Endometrial microvascular endothelial cells (primary cell): ENCODE results near the gene CHCHD6. TPM values are rescaled to one million over a fixed set of nuclear protein-coding genes. Genes with fewer than 3 reads are reported as not detected.

Source experiments
- in situ Hi-C: cut with HindIII; loops from 2 replicates; pipeline ENCODE4 v1.10.0; 2017; ENCODE audit warnings: low sequenced_read_pairs, low pct_unique_long_range_greater_than_20kb; ENCODE audit errors: inconsistent ontology term
- total RNA-seq: library from RNA; depleted of rRNA; stranded (reverse); fragments of >200 nt; gene quantifications from one replicate; pipeline ENCODE4 v1.2.3, GENCODE V29; 2015; ENCODE audit errors: inconsistent ontology term

Gene CHCHD6
- total RNA-seq, 1 donor from 2014 or later: 18.3 TPM

DNA sequence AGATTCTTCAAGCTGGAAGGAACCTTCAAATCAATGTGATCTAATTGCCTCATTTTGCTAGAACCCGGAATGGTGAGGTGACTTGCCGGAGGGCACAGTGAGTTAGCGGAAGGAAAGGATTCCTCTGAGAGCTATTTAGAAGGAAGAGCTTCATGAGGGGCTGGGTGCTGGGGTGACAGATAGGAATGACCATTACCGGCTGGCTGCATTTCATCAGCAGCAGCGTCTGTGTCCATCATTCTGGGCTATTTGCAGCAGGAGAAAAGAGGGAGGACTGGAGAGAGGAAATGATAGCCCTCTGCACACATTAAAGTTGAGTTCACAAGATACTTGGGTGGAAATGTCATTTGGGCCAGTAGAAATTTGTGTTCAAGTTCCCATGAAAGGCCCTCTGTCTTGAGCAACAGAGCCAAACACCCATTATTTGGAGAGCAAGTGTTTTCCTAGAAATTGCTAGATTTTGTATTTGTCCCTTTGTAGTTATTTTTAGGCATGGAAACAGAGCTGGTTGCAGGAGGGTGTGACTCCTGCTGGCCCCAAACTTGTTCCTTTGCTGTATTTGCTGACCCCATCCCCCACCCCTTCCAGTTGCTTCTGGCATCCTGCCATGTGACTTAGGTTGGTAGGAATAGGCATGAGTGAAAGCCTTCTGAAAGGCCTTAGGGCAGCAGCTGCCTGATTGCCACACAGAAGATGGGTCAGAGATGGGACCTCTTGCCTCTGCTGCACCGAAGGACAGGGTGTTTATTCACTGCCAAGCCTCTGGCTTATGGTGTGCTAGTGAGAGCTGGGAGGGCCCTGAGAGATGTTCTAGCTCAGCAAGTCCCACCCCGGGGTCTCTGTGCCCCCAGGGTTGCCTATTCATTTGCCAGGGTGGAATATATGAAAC is 191.4 kb downstream of the CHCHD6 start:
- in situ Hi-C loops: no loop called here

DNA sequence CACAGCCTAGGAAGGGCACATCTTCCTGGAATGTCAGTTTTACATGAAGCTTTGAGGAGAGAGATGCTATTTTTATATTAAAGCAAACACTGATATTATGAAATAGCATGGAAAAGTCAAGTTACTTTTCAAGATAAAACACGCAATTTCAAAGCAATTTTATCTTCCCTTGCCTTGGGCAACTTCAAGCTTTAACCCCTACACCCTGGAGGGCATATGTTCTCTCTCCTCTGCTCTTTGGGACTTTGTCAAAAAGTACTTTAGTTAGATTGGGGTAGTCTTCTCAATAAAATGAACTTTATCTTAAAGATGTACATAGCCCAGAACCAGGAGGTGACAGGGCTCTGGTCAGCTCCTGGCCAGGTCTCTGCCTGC is 192.0 kb downstream of the CHCHD6 start:
- in situ Hi-C loops: no loop called here

DNA sequence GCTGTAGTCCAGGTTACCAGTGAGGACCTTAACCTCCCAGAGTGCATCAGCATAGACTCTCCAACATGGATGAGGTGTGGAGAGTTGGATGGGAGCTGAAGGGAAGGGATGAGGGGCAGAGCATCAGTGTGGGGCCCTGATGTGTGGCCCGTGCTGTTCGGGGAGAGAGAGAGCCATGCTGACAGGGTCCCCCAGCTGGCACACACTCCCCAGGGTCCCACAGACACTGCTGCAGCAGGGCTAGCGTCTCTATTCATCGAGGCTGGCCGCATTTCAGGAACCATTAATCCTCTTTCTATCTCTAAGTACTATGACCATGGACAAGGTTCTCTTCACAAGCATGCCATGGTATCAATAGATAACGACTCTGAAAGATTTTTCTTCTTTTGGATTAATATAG is 192.9 kb downstream of the CHCHD6 start:
- in situ Hi-C loops: no loop called here

DNA sequence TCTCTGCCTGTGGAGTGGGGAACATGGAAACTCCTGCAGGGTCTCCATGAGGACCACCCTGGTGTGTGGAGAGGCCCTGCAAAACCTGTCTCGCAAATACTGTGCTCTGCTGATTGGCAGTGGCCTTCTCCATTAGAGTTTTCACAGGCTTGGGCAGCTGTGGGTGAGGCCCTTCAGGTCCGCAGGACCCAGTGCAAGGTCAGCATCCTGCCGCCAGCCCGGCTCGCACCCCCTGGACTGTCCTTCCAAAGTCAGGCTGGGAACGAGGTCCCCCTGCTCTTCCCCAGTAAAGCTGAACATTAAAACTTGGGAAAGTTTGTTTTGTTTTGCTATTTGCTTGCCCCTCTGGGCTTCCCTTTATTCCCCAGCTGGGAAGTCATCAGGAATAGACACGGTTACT is 193.9 kb downstream of the CHCHD6 start:
- in situ Hi-C loops: no loop called here

DNA sequence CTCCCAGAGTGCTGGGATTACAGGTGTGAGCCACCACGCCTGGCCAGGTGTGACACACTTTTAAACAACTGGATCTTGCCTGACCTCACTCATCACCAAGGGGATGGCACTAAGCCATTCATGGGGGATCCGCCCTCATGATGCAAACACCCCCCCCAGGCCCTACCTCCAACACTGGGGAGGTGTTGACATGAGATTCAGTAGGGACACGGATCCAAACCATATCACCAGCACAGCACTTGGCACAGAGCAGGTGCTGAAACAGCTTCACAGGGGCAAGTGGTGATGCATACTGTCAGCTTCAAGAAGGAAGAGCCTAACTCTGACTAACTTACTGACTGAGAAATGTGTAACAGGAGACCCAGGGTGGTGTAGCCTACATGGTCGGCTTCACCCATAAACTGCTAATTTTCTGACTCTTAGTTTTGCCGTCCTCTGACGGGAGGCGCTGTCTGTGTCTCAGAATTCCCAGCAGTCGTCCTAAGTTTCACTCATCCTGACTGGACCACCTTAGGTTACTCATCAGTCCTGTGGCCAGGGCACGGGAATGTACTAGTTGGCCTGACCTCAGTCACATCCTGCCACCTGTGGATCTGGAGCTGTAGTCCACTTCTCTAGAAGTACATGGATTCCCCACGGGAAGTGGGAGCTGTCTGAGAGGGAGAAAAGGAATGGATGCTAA is 197.0 kb downstream of the CHCHD6 start:
- in situ Hi-C loops: no loop called here

DNA sequence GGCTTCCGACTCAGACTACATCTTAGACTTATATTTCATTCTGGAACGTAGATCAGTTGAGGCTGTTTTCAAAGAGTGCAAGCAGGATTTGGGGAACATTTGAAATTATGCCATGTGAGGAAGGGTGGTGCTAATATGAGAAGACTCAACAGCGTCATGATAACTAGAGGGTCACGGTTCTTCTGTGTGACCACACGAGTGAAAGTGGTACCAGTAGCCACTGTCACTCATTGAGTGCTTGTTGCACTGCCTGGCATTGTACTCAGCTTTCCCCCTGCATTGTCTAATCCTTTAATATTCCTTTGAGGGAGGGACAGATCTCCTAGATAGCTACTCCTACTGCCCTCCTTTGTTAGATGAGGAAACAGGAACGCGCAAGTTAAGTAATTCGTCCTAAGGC is 197.6 kb downstream of the CHCHD6 start:
- in situ Hi-C loops: no loop called here

DNA sequence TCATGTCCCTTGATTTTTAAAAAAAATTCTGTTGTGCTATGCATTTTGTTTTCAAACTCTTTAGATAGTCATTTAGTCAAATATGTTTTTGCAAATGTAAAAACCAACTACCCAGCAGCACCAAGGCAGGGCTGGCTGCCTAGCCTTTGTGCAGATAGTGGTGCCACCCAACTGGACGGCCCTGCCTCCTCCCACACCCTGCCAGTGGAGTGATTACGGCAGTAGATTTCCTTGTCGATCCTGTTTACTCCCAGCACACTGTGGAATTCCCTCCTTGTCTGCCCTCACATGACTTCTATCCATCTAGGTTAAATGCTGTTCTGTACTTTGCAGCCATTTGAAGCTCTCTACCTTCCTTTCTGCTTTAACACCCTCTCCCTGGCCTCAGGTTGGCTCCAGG is 199.5 kb downstream of the CHCHD6 start:
- in situ Hi-C loops: no loop called here

DNA sequence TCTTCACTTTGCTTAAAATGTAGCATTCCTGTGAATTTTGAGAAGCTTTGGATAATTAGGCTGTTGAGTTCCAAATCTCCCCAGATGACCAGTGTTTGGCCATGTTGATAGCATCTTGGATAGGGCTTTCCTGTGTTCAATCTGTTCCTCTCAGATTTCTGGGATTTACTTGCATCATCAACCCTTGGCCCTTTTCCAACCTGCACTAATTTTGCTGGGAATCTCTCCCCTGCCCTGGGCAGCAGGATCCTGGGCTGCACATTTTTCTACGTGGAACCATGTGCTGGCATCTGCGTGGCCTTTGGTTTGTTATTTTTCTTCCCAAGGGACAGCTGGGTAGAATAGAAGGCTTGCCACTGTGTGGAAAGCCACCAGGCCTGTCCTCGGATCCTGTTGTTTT is 203.5 kb downstream of the CHCHD6 start:
- in situ Hi-C loops: no loop called here

DNA sequence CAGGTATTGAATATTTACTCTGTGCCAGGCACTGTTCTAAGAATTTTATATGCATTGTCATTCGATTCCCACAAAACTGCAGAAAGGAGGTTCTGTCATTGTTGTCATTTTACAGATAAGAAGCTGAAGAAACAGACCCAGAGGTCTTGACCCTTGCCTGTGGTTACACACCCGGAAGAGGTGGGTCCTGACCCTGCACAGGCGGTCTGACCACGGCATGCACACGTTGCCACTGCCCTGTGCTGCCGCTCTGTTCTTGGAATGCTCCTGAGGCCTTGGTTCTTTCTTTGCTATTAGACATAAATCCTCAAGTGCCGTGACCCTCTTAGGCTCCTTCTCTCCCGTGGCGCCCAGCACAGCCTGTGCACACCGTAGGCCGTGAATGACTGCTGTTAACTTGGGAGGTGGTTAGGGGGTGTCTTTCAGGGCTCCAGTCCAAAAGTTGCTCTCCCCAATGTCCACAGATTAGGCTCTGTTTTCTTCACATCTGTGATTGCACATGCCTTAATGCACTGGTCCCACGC is 204.8 kb downstream of the CHCHD6 start:
- in situ Hi-C loops: no loop called here

DNA sequence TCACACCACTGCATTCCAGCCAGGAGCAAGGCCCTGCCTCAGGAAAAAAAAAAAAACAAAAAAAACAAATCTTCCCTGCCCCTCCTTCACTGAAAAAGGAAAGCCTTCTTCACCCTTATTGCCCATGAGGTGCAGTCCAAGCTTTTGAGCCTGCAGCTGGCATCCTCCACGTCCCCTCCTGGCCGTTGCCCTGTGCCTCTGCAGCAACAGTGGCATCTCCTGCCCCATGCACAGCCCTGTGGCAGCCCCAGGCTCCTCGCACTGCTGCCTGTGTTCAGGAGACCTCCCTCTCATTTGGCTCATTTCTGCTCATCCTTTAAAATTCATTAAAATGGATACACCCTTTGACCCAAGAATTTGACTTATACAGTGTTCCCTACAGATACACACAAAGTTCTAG is 206.2 kb downstream of the CHCHD6 start:
- in situ Hi-C loops: no loop called here

DNA sequence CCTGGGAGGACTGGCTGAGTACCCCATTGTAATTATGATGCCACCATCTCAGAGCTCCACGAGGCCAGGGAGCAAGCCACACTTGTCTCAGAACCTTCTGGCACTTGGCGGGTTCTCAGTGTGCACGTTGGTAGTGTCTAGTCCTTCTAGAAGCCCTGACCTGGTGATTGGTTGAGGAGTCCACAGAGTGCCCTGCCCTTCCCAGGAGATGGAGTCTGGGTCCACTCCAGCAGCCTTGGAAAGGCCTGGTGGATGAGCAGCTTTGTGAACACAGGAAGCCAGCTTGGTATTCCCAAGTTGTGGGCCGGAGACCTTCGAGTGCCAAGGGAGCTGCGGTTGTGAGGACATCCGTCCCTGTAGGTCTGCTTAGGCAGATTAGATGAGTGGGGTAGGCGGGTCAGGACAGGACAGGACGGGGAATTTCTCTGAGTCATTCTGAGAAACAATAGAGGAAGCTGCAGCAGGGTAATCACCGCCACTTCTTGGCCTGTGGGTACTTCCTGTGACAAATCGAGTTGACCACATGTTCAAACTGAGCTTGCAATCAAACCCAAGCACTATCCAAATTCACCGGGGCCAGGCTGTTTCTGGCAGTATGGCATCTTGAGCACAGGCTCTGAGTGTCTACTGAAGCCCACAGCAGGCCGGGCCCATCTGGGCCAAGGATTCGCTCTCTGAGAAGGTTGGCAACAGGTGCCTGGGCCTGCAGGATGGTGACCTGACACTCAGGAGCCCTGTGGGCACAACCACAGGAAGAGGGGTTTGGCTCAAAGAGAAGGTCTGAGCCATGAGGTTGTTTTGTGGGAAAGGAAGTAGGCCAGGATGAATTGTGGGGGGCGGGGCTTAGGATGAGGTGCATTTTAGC is 207.4 kb downstream of the CHCHD6 start:
- in situ Hi-C loops: no loop called here

DNA sequence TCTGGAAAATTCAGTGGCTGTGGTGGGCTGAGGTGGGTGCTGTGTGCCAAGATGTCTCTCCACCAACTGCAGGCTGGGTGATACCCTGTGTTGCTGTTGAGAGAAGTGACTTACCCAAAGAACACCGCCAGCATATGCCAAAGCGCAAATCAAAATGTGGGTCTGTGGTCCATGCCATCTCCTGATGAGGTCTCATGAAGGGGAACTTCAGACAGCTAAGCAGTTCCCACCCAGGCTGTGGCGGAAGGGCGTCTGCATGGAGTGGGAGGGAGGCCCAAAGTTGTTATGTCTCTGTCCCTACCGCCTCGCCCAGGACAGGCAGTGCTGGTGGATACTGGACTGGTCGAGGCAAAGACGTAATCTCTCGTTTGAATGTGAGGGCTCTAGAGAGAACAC is 208.0 kb downstream of the CHCHD6 start:
- in situ Hi-C loops: no loop called here

DNA sequence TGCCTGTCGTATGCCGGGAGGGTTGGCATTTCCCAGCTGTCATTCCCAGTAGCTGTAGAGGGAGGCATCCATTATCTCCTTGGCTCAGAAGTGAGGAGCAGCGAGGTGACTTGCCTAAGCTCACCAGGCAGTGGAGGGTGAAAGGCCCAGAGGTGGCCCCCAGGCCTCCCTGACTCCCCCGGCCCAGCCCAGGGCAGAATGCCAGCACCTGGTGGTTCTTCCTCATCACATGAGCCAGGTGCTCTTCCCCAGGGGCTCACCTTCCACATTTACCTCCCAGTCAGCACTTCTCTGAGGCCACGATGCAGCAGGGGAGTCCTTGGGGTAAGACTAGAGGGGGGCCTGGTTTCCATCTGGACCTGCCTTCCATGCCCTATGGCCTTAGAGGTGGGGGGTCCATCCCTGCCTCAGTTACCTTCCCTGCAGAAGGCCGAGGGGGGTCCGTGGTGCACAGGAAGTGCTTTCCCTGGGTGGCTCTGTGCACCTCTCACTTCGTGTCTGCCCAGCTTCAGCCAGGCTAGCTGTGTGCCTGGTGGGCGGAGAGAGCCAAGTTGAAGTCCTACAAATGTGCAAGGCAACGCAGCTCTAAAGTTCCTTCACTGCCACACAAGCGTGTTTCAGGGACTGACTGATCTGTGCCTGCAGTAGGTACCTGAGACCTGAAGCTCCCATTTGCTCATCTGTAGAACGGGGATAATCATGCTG is 208.6 kb downstream of the CHCHD6 start:
- in situ Hi-C loops: no loop called here

DNA sequence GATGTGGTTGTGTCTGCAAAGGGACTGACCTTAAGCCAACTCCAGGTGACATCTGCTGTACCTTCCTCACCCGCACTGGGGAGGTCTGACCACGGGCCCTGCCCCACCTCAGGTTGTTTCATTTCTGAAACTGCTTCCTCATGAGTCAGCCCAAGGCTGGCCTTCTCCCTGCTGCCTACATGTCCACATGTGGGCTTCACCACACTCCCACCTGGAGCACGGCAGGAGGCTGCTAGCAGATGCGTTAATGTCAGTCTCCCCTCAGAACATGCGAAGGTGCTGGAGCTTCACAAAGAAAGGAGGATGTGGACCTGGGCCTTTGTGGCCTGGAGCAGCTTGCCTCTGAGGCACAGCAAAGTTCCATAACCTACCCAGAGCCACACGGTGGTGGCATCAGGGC is 209.5 kb downstream of the CHCHD6 start:
- in situ Hi-C loops: no loop called here

DNA sequence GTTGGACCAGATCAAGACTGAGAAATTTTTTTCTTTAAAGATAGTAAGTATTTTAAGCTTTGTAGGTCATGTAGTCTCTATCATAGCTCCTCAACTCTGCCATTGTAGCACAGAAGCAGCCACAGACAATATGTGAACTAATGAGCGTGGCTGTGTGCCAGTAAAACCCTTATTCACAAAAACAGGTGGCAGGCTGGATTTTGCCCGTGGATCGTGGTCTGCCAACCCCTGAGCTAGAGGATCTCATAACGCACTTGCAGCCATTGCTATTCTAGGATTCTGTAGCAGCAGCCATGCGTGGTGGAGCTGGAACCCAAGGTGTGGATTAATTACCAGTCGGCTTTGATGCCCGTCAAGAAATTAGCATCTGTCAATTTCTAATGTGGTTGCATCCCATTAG is 210.2 kb downstream of the CHCHD6 start:
- in situ Hi-C loops: no loop called here

DNA sequence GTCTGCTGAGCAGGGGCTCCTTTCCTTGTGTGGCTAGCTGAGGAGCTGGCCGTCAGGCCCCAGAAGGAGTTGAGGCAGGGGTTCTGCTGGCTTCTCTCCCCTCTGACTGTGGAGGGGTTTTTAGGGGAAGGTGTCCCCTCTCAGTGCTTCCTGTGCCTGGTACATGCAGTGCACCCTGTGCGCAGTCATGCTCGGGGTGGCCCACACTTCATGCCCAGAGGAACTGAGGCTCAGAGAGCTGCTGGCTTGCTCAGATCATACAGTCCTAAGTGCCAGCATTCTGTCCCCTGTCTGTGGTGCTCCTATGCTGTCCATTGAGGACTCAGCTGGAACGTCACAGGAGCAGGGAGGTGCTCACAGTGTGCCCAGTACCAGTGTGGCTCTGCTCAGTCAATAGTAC is 211.0 kb downstream of the CHCHD6 start:
- in situ Hi-C loops: no loop called here

DNA sequence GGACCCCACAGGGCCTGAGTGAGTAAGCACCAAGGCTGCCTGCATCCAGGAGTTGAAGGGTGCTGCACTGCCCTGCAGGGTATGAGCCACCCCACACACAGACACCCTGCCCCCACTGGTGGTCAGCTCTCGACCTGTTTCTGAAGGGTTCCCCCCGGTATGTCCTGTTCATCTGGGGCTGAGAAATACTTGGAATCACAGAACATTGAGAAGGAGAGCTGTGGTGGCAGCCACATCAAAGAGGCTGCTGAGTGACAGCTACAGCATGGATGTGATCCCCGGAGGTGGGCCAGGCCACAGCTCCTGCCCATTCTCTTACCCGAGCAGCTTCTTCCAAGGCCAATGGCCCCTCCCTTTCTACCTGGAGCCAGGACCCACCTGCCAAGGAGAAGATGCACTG is 212.5 kb downstream of the CHCHD6 start:
- in situ Hi-C loops: no loop called here

DNA sequence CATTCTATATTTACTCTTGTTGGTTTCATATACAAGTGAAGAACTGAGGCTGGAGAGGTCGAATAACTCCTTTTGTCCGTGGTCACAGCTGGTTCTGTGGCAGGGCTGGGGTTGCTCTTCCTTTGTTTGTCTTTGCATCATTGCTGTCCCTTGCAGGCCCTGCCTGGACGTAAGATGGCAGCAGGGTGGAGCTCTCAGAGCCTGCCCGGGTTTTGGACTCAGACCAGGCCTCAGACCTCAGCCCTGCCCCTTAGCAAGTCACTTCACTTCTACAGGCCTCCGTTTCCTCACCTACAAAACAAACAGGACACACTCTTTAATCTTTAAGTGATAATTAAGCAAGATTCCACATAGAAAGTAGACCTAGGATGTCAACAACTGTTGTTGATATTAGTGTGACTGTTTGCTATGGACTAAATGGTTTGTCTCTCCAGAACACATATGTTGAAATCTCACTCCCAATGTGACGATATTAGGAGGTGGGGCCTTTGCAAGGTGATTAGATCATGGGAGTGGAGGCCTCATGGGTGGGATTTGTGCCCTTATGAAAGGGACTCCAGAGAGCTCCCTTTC is 213.3 kb downstream of the CHCHD6 start:
- in situ Hi-C loops: no loop called here
